GM19455 (cell line): Measurements from ENCODE around the gene STK32C.
"Not testable (repeated sequence)": the region's sequence is repeated elsewhere in the genome, so short reads cannot be mapped to it uniquely, and the experiment has no call there.

Experiments
- ATAC-seq: cut with Tn5 transposase; IDR thresholded peaks from one replicate; pipeline ENCODE4 v1.9.1; 2021; ENCODE audit not compliant: unreplicated experiment

The STK32C gene

DNA sequence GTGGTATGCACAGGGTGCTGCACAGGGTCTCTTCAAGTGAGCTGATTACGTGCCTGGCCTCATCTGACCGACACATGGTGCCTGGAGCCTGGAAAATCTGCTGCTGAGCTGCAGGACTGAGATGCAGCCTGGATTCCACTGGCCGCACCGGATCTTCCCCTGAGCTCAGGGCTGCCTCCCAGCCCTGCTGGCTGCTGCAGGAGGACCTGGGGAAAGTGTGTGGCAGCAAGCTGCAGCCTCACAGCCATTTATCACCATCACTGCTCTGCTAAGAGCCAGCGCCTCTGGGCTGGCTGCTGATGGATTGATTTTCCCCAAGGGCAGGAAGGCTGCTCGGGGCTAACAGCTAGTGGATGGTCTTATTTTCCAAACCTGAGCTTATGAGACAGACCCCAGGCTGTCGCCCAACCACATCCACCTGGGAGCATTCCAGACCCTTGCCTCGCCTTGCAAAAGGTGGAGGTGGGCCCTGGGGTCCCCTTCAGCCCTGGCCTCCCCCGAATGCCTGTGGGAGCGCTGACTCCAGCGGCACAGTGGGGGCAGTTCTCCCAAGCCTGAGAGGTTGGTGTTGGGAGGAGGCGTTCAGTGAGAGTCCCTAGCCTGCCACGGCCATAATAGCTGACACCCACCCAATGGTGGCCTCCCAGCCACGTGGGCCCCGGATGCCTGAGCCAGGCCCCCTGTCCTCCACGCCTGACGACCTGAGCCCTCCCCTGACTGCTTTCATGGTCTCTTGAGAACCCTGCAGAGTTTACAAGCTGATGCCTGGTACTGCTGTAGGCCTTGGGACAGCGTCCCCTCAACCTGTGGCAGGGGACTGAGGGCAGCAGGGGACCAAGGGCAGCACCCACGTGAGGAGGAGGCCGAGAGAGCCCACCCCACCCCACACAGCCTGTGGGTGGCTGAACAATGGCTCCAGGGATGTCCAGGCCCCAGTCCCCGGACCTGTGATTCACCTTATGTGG lies 38.2 kb downstream of the STK32C start:
- no peak for ATAC-seq

DNA sequence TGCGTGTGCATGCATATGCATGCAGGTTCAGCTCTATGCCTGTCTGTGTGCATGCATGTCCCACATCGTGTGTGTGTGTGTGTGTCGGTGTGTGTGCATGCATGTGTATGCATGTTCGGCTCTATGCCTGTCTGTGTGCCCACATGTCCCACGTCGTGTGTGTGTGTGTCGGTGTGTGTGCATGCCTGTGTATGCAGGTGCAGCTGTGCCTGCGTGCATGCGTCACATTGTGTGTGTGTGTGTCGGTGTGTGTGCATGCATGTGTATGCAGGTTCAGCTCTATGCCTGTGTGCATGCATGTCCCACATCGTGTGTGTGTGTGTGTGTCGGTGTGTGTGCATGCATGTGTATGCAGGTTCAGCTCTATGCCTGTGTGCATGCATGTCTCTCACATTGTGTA lies 39.8 kb downstream of the STK32C start:
- ATAC-seq, result not testable (repeated sequence)

DNA sequence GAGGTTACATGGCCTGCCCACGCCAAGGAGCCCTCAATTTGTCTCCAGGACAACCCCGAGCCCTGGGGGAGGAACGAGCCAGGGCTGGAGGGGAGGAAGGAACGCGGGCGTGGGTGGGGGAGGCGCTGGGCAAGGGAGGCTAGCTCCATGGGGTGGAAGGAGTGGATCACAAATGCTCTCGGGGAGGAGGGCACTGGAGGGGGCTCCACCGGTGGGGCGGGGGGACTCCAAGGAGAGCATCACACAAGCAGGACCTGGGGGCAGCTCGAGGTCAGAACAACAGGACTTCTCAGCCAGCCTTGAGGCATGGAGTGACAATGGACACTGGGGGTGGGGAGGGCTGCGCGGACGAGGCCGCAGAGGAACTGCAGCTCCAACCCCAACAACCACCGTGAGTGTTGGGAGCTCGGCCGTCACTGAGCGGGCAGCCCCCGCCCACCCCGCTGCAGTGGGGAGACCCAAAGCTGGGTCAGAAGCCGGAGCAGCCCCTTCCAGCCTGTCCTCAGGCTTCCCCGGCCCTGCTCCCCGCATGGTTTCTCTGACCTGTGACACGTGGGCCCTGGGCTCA lies 41.1 kb downstream of the STK32C start:
- no peak for ATAC-seq

DNA sequence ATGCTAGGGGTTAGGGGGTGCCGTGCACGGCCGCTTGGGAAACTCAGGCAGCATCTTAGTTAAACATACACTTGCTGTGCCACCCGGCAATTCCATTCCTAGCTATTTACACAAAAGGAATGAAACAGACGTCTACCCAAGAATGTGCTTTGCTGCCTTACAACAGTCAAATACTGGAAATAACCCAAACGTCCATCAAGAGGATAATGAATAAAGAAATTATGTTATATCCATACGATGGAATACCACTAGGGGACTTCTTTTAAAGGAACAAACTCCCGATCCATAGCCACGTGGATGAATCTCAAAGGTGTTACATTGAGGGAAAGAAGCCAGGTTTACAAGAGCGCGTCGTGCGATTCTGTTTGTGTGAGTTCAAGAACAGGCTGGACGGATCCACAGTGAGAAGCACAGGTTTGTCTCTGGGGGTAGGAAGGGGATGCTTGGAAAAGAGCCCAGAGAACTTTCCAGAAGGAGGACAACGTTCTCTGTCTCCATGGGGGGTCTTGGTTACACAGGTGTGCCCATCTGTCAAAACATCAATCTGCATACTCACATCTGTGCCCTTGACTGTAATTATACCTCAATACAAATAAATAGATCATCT lies 41.8 kb downstream of the STK32C start:
- ATAC-seq, result no peak

DNA sequence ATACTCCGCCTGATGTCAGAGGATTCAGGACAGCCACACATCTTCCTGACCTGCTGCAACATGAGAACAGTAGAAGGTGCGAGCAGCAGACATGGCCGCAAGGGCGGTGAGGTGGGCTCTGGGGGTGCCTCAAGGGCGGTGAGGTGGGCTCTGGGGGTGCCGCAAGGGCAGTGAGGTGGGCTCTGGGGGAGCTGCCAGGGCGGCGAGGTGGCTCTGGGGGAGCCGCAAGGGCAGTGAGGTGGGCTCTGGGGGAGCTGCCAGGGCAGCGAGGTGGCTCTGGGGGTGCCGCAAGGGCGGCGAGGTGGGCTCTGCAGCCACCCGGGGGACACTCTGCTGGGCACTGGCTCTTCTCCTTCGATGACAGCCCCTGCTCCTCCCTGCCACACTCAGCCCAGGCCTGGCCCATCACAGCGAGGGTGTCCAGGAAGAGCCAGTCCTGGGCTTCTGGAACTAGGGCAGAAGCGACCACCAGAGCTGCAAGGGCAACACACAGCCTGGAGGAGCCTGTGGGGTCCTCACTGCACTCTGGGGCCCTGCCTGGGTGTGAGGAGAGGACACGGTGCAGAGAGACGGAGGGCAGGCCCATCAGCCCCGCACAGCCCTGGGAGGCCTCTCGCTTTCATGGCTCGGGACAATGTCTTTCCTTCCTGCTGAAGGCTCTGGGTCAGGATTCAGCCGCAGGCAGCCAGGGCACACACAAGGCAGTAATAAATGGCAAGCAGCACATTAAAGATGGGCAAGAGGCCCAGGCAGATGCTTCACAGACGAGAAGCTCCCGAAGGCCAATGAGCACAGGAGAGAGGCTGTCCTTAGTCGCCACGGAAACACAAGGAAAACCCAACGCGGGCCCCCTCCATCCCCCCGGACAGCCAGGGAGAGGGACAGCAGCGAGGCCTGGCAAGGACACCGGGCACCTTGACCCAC lies 42.5 kb downstream of the STK32C start:
- ATAC-seq, result no peak

DNA sequence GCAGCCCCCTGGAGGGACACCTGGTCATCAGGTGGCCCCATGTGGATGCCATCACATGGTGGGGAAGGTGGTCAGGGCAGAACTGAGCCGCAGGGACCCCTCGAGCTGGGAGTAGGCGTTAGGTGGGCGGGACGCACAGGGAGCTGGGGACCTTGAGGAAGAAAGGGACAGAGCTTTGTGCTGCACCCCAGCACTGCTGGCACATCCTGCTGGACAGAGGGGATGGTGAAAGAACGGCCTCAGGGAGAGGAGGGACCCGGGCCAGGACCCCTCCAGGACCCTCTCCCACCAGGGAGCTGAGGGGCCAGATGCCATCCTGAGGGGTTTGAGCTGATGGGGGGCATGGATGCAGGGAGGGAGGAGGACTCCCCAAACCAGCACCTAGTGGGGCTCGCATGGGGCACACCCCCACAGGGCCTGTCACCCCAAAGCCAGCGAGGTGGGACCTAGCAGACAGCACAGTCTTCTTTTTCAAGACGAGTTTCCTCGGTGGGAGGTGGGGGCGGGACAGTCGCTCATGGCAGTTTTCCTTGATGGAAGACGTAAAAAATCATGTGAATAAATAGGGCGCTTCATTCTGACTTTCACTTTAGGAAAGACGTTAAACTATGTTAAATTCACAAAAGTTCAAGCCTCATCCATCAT lies 43.3 kb downstream of the STK32C start:
- ATAC-seq, result no peak

DNA sequence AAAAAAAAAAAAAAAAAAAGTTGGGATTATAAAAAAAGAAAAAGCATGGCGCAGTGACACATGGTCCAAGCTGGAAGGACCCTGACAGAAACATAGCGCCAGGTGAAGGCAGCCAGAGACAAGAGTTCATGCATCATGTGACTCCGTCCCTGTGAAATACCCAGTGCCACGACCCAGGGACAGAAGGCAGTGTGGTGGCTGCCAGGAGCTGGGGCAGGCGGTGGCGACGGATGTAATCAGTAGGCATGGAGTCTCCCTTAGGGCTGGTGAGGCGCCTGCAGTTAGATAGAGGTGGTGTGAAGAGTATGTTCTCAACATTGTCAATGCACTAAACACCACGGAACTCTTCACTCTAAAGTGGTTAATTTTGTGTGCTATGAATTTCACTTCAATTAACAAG lies 43.9 kb downstream of the STK32C start:
- no peak for ATAC-seq

DNA sequence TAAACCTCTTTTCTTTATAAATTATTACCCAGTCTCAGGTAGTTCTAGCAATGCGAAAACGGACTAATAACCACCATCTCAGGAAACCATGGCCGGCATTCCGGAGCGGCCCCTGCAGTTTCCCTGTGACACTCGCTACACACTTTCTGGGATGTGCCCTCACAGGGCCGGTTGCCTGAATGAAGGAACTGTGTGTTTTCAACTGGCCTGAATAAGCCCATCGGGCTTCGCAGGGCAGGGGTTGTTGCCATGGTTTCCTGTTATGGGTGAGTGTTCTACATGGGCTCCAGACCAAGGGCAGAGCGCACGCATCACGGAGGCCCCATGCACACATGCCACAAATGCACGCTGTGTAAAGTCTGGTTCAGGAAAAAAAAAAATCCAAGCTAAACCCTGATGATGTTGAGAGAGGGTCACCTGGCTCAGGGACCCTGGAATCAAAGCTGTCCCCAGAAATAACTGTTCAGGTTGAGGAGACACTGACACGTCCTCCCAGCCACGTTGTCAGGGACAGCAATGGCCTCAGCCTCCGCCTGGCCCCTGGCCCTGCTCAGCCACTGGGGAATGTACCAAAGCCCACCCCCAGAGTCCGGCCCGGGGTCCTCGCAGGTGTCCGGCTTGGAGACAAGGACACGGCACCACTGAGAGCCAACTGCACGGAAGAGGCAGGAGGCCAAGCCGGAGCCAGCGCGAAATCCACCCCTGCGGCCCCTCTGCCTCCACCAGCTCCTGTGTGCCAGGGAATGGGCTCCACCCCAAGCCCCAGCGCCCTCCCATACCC lies 47.9 kb downstream of the STK32C start:
- ATAC-seq, result no peak

DNA sequence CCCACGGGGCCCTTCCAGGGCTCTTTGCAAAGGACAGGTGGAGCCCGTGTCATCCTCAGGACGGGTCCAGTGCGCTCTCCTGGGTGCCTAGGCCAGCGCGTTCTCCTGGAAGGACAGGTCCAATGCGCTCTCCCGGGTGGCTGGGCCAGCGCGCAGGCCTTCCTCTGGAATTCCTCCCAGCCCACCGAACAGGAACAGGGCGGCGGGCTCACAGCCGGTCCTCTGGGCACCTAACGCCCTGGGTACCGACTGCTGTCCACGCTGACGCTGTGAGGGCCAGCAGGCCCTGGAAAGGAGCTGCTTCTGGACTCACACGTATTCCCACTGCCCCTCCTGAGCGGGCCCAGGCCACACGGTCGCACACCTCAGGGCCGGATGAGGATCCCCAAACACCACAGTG lies 49.3 kb downstream of the STK32C start:
- no peak for ATAC-seq

DNA sequence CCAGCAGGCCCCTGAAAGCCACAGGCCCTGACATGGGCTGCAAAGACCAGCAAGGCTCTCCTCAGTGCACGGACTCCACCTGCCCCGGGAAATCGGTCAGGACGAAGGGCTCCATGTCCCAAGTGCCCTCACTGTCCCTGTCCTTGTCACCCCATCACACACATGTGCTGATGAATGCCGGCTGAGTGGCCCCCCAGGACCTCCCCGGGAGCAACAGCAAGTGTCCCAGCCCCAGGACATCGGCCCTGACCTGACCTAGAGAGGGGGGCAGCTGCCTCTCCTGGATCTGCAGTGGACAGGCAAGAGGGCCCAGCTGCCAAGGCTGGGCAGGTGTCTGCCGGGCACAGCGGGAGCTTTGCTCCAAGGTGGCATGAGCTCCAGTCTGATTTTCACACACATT lies 49.8 kb downstream of the STK32C start:
- no peak for ATAC-seq

DNA sequence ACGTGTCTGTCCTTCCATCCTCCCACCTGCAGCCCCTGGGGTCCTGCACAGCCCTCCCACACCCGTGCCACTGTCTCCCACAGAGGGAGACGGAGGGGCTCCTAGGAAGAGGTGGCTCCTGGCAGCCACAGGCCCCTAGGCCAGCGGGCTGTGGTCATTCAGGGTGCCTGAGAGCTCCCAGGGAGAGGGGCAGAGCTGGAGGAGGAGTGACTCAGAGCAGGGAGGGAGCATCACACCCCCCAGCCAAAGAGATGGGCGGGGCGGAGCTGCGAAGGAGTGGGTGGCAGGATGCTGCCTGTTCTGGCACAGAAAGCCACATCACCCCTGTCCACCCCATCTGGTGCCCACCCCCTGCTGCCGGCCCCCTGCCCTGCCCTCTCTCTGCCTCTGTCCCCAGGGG lies 50.5 kb downstream of the STK32C start:
- no peak for ATAC-seq

DNA sequence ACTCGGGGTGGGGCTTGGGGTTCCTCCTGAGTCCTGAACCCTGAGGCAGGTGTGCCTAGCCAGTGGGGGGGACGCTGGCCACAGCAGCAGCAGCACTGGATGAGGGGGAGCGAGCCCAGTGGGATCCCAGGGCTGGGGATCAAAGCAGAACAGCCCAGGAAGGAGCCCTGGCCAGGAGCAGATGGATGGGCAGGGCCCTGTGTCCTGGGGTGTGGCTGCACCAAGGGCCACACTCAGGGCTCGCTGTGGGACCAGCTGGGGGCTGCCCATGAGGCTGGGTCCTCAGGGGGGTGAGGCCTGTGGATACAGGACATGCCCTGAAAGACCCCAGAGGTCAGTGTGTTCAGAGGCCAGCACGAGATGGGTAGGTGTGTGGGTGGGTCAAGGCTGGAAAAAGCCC lies 50.9 kb downstream of the STK32C start:
- ATAC-seq, result no peak

DNA sequence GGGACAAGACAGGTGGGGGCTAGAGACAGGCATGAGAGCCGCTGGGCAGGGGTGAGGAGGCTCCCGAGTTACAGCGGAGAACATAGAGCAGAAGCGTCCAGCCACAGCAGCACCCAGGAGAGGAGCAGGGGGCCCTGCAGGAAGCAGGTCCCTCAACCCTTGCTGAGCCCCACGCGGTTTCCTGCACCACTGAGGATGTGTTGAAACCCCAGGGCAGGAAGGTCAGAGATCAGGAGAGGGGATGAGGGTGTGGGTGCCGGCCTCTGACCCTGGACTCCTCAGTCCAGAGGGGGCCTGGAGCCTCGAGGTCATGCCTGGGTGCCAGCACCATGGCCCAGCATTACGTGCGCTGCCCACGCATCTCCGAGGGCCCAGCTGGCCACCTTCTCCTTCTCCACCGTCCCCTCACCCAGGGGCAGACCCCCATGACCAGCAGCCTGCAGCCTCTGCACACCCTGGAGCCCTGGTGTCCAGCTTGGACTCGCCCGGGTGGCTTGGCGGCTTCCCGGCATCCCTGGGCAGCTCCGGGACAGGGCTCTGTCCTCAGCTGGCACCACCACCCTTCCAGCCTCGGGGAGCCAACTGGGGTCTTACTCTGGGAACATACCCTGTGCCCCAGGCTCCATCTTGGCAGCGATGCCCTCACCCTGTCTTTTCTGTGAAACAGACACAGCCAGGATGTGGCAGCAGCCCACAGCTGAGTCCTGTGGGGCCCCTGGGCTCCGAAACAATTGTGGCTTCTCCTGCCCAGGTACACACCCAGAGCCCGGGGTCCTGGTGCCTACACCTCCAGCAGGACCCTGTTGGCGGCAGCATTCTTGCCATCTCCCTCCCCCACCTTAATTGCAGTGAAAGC lies 52.0 kb downstream of the STK32C start:
- no peak for ATAC-seq

DNA sequence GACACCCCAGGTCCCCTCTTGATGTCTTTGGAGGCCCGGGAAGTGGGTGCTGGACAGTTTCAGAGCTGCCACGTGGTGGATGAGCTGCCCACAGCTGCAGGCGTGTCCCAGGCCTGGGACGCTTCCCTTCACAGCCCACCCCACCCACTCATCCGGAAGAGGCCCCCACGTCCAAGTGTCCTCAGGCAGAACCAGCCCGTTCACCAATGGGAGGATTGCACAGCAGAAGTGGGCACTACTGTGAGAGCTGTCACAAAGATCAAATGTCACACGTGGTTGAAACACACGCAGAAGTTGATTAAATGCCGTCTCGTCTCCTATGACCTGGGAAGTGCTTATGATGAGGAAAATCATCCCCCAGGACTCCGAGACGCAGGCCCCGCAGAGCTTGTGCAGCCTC lies 52.9 kb downstream of the STK32C start:
- no peak for ATAC-seq

DNA sequence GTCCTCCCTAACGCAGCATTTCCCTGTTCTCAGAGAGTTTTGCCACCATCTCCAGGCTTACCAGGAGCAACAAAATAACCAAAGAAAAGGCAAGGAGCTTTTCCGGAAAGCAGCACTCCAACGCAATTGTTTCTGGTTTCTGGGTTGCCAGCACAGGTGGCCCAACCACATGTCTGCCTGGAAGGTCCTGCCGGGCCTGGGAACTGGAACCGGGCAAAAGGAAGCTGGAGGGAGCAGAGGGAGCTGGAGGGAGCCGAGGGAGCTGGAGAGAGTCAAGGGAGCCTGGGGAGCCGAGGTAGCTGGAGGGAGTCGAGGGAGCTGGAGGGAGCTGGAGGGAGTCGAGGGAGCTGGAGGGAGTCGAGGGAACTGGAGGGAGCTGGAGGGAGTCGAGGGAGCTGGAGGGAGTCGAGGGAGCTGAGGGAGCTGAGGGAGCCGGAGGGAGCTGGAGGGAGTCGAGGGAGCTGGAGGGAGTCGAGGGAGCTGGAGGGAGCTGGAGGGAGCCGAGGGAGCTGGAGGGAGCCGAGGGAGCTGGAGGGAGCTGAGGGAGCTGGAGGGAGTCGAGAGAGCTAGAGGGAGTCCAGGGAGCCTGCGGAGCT lies 54.6 kb downstream of the STK32C start:
- no peak for ATAC-seq

DNA sequence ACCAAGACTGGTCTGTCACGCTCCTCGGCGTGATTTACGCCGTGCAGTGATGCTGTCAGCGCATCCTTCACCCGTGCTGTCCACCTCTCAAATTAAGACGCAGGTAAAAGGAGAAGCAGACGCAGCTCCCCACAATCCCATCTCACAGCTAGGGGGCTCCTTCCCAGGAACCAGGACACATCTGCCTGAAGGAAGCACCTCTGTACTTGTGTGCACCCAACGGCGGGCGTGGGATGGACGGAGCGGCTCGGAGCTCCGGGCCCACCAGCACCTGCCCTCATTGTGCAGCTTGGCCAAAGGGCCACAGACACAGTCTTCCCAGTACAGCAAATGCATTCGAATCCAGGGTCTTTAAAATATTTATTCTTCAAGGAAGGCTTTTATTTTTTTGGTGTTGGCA lies 55.3 kb downstream of the STK32C start:
- no peak for ATAC-seq

DNA sequence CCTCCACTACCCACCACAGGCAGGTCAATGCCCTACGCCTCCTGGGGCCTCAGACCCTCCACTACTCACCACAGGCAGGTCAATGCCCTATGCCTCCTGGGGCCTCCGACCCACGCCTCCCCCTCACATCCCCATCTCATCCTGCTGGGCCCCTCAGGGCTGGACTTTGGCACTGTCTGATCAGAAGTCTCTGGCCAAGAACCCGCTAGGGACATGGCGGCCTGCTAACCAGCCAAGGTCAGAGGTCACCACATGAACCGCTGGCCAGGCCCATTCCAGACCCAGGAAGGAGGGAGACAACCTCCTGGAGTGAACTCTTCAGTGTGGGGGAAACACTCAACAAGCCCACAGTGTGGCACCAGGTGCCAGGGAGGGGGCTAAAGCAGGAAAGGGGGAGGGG lies 55.8 kb downstream of the STK32C start:
- no peak for ATAC-seq
